Adrenal gland (tissue), 5 donors: Measurements from ENCODE around the gene MAPRE3.

Experiments
- POLR2A ChIP-seq, 2 donors: fragments of 450-650 bp; IDR thresholded peaks; one replicate each; pipeline ENCODE4 v1.6.1; 2017; ENCODE audit warnings: antibody characterized with exemption in 2 of 2, mild to moderate bottlenecking in 2 of 2, moderate library complexity in 1 of 2
- TF ChIP-seq, protein P1 (sequence below), 6 experiments: fragments of 450-650 bp in 4 of 6; fragments of 200-600 bp in 2 of 6; sonication (generic) in 1 of 6; IDR thresholded peaks; 1 replicate in 5 of 6; 2 replicates in 1 of 6; pipeline versions ENCODE4 v1.5.1 to v1.8.0; 2016 to 2021; ENCODE audit warnings: antibody characterized with exemption in 6 of 6, mild to moderate bottlenecking in 2 of 6, moderate library complexity in 1 of 6
- donor health status: DM: no; HTN: no; CAD: no.

- TF ChIP-seq, protein P1, sequence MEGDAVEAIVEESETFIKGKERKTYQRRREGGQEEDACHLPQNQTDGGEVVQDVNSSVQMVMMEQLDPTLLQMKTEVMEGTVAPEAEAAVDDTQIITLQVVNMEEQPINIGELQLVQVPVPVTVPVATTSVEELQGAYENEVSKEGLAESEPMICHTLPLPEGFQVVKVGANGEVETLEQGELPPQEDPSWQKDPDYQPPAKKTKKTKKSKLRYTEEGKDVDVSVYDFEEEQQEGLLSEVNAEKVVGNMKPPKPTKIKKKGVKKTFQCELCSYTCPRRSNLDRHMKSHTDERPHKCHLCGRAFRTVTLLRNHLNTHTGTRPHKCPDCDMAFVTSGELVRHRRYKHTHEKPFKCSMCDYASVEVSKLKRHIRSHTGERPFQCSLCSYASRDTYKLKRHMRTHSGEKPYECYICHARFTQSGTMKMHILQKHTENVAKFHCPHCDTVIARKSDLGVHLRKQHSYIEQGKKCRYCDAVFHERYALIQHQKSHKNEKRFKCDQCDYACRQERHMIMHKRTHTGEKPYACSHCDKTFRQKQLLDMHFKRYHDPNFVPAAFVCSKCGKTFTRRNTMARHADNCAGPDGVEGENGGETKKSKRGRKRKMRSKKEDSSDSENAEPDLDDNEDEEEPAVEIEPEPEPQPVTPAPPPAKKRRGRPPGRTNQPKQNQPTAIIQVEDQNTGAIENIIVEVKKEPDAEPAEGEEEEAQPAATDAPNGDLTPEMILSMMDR (IDR thresholded peaks at IDR 0.05) = no peak
- TF ChIP-seq POLR2A (IDR thresholded peaks at IDR 0.05) = no peak
Observed at GRCh38 chr2:27019459-27019858, 49.0 kb downstream of the MAPRE3 start.
